Subcutaneous adipose tissue (tissue), 4 donors: ENCODE results near the gene CLDN11. TPM values are rescaled to one million over a fixed set of nuclear protein-coding genes. Genes with fewer than 3 reads are reported as not detected.

Experiments
- total RNA-seq, 4 donors: library from RNA; depleted of rRNA; stranded (reverse); fragments of >200 nt; gene quantifications; one replicate each; pipeline ENCODE4 v1.1.0, GENCODE V29; 2016
- TF ChIP-seq, protein P1 (sequence below): fragments of 450-650 bp; IDR thresholded peaks from one replicate; pipeline ENCODE4 v1.5.1; 2016; ENCODE audit warnings: low read depth, mild to moderate bottlenecking, control low read depth, antibody characterized with exemption, moderate library complexity

CLDN11 gene
- total RNA-seq, 4 donors from 2014 or later = 4.4 to 18.1 (median 6.7) TPM

DNA sequence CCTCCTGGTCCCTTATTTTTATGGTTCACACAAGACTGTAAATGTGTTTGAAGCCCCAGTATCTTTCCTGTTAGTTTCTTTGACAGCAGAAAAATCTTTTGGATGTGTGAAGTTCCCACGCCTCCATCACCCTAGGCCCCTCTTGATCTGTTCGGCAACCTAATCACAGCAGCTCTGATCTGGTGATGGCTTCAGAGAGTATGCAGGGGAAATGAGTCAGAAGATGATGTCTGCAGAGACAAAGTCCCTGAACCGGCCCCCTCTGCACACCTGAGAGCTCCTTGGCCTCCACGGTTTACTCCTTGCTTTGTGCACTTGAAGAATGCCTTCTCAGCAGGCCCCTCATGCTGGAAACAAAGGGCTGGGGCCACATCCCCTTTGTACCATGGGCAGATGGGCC is 63.5 kb downstream of the CLDN11 start:
- TF ChIP-seq, protein P1, sequence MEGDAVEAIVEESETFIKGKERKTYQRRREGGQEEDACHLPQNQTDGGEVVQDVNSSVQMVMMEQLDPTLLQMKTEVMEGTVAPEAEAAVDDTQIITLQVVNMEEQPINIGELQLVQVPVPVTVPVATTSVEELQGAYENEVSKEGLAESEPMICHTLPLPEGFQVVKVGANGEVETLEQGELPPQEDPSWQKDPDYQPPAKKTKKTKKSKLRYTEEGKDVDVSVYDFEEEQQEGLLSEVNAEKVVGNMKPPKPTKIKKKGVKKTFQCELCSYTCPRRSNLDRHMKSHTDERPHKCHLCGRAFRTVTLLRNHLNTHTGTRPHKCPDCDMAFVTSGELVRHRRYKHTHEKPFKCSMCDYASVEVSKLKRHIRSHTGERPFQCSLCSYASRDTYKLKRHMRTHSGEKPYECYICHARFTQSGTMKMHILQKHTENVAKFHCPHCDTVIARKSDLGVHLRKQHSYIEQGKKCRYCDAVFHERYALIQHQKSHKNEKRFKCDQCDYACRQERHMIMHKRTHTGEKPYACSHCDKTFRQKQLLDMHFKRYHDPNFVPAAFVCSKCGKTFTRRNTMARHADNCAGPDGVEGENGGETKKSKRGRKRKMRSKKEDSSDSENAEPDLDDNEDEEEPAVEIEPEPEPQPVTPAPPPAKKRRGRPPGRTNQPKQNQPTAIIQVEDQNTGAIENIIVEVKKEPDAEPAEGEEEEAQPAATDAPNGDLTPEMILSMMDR = no peak

GRCh38 chr3:170483485-170484262 is 65.0 kb downstream of the CLDN11 start:
- TF ChIP-seq, protein P1 = no peak

Other genes starting within 250 kb of the CLDN11 start
- gene PHC3, start 237.1 kb upstream of the CLDN11 start, total RNA-seq = 10 to 100 TPM; 57.1 to 89.7 (median 62.1) TPM
- gene PRKCI, start 196.4 kb upstream of the CLDN11 start, total RNA-seq = 10 to 100 TPM; 20.2 to 40.5 (median 22.4) TPM
- gene SKIL, start 61.2 kb upstream of the CLDN11 start, total RNA-seq = 10 to 100 TPM; 31.1 to 49.4 (median 33.3) TPM
- gene SLC7A14, start 167.2 kb downstream of the CLDN11 start, total RNA-seq = not detected